HepG2 (cell line): ENCODE results near the gene HOXB5.

ENCODE experiments used
- CTCF ChIP-seq: sonication (generic); formaldehyde crosslinking; IDR thresholded peaks from 2 replicates; pipeline ENCODE4 v1.5.0; 2020; ENCODE audit warnings: mild to moderate bottlenecking, missing genetic modification reagents, moderate library complexity
- EZH2 ChIP-seq: conservative IDR thresholded peaks from 2 replicates; pipeline ENCODE4 v1.6.1; 2012; ENCODE audit warnings: mild to moderate bottlenecking, low read depth, low read length, moderate library complexity
- HIC2 ChIP-seq: sonication (generic); formaldehyde crosslinking; IDR thresholded peaks from 2 replicates; pipeline ENCODE4 v1.9.0; 2022; ENCODE audit warnings: low read depth, missing genetic modification reagents
- MEF2D ChIP-seq: sonication (generic); formaldehyde crosslinking; IDR thresholded peaks from 2 replicates; pipeline ENCODE4 v1.5.1; 2020; ENCODE audit warnings: mild to moderate bottlenecking, missing genetic modification reagents
- MEIS1 ChIP-seq: sonication (generic); formaldehyde crosslinking; IDR thresholded peaks from 2 replicates; pipeline ENCODE4 v1.9.0; 2021; ENCODE audit warnings: mild to moderate bottlenecking, missing genetic modification reagents, moderate library complexity, borderline replicate concordance
- PAX8 ChIP-seq: sonication (generic); formaldehyde crosslinking; IDR thresholded peaks from 2 replicates; pipeline ENCODE4 v1.8.0; 2022; ENCODE audit warnings: mild to moderate bottlenecking, missing genetic modification reagents, borderline replicate concordance
- POLR2AphosphoS5 ChIP-seq: IDR thresholded peaks from 2 replicates; pipeline ENCODE4 v1.6.1; 2012; ENCODE audit warnings: low read depth, low read length
- RARG ChIP-seq: sonication (generic); formaldehyde crosslinking; IDR thresholded peaks from 2 replicates; pipeline ENCODE4 v1.4.0; 2020; ENCODE audit warnings: low read depth, mild to moderate bottlenecking, missing genetic modification reagents
- SRSF1 ChIP-seq: fragments of 200-400 bp; formaldehyde crosslinking; optimal IDR thresholded peaks from 2 replicates; pipeline ENCODE3; 2017; ENCODE audit warnings: mild to moderate bottlenecking, low read depth, low read length, moderate library complexity
- ZBTB42 ChIP-seq: sonication (generic); formaldehyde crosslinking; IDR thresholded peaks from 2 replicates; pipeline ENCODE4 v1.5.0; 2020; ENCODE audit warnings: mild to moderate bottlenecking, missing genetic modification reagents
- ZMAT3 ChIP-seq: sonication (generic); formaldehyde crosslinking; conservative IDR thresholded peaks from 2 replicates; pipeline ENCODE4 v1.7.0; 2021; ENCODE audit warnings: missing genetic modification reagents
- ZNF577 ChIP-seq: sonication (generic); formaldehyde crosslinking; IDR thresholded peaks from 2 replicates; pipeline ENCODE4 v1.4.0; 2020; ENCODE audit warnings: mild to moderate bottlenecking, low read depth, missing genetic modification reagents, borderline replicate concordance
- ZSCAN25 ChIP-seq: sonication (generic); formaldehyde crosslinking; IDR thresholded peaks from 2 replicates; pipeline ENCODE4 v1.8.0; 2022; ENCODE audit warnings: mild to moderate bottlenecking, missing genetic modification reagents

- no peak for TF ChIP-seq POLR2AphosphoS5
- no peak for TF ChIP-seq MEF2D (CRISPR knock-in tag)
- no peak for TF ChIP-seq HIC2
- no peak for TF ChIP-seq CTCF (CRISPR knock-in tag)
- no peak for TF ChIP-seq RARG (CRISPR knock-in tag)
- TF ChIP-seq EZH2: no peak
- TF ChIP-seq SRSF1: no peak
- TF ChIP-seq PAX8 (CRISPR knock-in tag): no peak
- TF ChIP-seq ZNF577 (CRISPR knock-in tag): no peak
- no peak for TF ChIP-seq ZMAT3 (CRISPR knock-in tag)
- TF ChIP-seq ZSCAN25: no peak
- no peak for TF ChIP-seq MEIS1 (CRISPR knock-in tag)
- no peak for TF ChIP-seq ZBTB42 (CRISPR knock-in tag)
Measured at GRCh38 chr17:48624118-48624517, 30.5 kb upstream of the HOXB5 start.
